ENCODE measurements around the gene TRIM32.

The TRIM32 gene

DNA sequence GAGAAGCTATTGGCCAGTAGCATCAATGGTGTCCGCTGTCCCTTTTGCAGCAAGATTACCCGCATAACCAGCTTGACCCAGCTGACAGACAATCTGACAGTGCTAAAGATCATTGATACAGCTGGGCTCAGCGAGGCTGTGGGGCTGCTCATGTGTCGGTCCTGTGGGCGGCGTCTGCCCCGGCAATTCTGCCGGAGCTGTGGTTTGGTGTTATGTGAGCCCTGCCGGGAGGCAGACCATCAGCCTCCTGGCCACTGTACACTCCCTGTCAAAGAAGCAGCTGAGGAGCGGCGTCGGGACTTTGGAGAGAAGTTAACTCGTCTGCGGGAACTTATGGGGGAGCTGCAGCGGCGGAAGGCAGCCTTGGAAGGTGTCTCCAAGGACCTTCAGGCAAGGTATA is 10.8 kb downstream of the TRIM32 start:
- Mint-ChIP-seq H3K27ac (no peak overlapping the region), H3K27me3 (ENCODE audit: low read depth) (no peaks in the 10 kb centered on the region), H3K4me3 (no peak overlapping the region), H3K4me1 (peaks cover 20% of the 10 kb centered on the region), H3K9me3 (peaks cover 2% of the 10 kb centered on the region), H3K36me3 (ENCODE audit: low read depth) (peaks cover 67% of the 10 kb centered on the region)
- TF ChIP-seq, protein P1, sequence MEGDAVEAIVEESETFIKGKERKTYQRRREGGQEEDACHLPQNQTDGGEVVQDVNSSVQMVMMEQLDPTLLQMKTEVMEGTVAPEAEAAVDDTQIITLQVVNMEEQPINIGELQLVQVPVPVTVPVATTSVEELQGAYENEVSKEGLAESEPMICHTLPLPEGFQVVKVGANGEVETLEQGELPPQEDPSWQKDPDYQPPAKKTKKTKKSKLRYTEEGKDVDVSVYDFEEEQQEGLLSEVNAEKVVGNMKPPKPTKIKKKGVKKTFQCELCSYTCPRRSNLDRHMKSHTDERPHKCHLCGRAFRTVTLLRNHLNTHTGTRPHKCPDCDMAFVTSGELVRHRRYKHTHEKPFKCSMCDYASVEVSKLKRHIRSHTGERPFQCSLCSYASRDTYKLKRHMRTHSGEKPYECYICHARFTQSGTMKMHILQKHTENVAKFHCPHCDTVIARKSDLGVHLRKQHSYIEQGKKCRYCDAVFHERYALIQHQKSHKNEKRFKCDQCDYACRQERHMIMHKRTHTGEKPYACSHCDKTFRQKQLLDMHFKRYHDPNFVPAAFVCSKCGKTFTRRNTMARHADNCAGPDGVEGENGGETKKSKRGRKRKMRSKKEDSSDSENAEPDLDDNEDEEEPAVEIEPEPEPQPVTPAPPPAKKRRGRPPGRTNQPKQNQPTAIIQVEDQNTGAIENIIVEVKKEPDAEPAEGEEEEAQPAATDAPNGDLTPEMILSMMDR (IDR thresholded peaks at IDR 0.05; ENCODE audit: unreplicated experiment in 3 of 3): no peak

DNA sequence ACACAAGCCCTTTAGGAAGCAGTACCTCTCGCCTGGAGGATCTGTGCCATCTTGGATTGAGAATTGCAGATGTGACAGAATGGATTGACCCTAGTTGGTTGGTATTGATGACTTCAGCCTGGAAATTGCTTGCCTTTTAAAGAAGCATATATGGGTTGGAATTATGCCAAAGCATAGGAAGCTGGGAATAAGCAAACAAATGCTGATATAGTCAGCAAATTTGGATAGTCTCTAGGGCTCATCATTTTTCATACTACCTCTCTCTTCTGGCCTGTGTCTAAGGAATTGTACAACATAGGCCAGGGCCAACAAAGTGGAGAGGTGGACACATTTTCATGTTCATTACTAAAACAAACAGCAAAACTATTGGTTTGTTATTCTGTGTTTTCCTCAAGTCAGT is 13.2 kb downstream of the TRIM32 start:
- Mint-ChIP-seq H3K27ac (no peak overlapping the region), H3K27me3 (ENCODE audit: low read depth) (no peaks in the 10 kb centered on the region), H3K36me3 (ENCODE audit: low read depth) (peaks cover 67% of the 10 kb centered on the region), H3K4me3 (no peak overlapping the region), H3K9me3 (peaks cover 2% of the 10 kb centered on the region), H3K4me1 (peaks cover 9% of the 10 kb centered on the region)
- TF ChIP-seq, protein P1 (IDR thresholded peaks at IDR 0.05; ENCODE audit: unreplicated experiment in 3 of 3): no peak

DNA sequence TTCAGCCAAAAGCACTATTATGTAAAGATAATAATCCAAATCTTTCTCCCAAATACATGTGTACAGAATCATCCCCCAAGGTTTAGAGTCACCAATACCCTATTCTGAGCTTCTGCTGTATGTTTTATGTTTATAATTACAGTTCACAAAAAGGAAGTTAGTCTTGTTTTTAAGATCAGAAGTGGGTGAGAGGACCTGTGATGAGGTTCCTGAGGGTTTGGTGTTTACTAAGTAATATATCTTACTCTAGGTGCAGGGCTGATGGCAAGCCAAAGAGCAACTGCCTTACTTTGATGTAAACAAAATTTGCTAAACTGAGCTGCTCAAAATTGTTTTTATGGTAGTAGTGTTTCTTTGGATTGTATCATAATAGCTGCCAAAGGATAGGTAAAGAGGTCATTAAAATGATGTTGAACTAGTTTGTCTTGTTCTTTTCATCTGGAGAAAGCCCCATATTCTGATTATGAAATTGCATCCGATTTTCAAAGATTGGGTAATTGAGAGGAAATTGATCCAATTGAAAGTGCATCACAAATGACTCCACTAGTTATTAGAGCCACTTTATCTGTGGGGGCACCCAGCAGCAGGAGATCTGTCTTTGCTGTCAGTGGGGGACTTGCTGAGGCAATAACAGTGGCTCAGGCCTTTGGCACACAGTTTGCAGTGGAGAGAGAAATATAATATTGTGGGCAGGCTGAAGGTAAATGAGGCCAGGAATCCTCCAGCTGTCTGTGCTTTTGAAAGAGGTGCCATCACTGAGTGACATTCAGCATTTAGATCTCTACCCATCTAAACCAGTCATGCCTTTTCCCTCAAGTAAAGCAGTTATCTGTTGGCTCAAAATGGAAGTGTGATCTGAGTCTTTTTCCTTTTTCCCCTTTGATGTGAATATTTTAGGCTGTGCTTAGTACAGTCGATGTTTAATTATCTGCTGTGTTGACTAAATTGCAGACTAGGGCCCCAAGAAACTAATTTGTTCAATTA is 14.1 kb downstream of the TRIM32 start:
- Mint-ChIP-seq H3K27ac (no peak overlapping the region), H3K27me3 (ENCODE audit: low read depth) (no peaks in the 10 kb centered on the region), H3K36me3 (ENCODE audit: low read depth) (peaks cover 63% of the 10 kb centered on the region), H3K4me3 (no peak overlapping the region), H3K9me3 (peaks cover 2% of the 10 kb centered on the region), H3K4me1 (peaks cover under 1% of the 10 kb centered on the region)
- TF ChIP-seq, protein P1 (IDR thresholded peaks at IDR 0.05; ENCODE audit: unreplicated experiment in 3 of 3): no peak

DNA sequence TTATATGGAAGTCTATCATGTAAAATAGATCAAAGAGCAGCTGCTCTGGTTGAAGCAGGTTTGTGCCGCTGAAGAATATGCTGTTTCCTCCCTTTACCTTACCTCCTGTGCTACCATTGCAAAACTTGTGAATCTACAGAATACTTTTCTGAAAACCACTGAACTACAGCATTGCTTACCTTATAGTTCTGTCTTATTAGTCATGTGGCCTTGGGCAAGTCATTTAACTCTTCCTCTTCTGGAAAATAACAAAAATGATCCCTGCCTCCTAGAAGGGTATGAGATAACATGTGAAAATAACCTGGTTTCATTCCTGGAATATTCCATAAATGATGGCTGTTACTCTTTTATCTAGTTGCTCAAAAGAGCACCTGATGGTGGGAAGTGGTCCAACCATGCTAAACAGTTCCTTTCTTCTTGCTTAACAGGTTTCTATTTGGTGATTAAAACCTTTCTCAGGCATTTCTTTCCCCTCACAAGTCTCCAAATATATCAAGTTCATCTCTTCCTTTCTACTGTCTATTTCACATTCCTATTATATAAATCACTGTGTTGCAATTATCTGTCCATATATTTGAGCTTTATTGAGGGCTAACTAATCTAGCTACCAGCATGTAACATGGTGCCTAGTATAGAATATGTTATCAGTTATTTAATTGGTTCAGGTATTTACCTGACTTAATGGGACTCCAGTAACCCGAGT is 15.0 kb downstream of the TRIM32 start:
- Mint-ChIP-seq H3K36me3 (ENCODE audit: low read depth) (peaks cover 62% of the 10 kb centered on the region), H3K4me3 (no peak overlapping the region), H3K27me3 (ENCODE audit: low read depth) (no peaks in the 10 kb centered on the region), H3K4me1 (no peaks in the 10 kb centered on the region), H3K9me3 (peaks cover 2% of the 10 kb centered on the region), H3K27ac (no peak overlapping the region)
- TF ChIP-seq, protein P1 (IDR thresholded peaks at IDR 0.05; ENCODE audit: unreplicated experiment in 3 of 3): no peak

DNA sequence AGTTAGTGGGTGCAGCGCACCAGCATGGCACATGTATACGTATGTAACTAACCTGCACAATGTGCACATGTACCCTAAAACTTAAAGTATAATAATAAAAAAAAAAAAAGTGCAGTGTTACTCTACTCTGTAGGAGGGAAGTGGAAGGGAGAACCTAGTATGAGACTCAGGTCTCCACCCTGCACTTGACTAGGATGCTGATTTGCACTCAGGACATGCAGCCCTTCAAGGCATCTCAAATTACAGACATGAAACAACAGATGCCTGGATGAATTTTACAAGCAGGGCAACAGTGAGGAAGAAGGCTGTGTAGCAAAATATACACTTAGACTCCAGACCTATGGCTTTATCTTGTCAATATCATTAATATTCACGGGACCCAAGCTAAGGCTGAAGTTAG is 16.5 kb downstream of the TRIM32 start:
- Mint-ChIP-seq H3K27ac (no peak overlapping the region), H3K36me3 (ENCODE audit: low read depth) (peaks cover 47% of the 10 kb centered on the region), H3K27me3 (ENCODE audit: low read depth) (no peaks in the 10 kb centered on the region), H3K9me3 (peaks cover 2% of the 10 kb centered on the region), H3K4me3 (no peak overlapping the region), H3K4me1 (no peaks in the 10 kb centered on the region)
- TF ChIP-seq, protein P1 (IDR thresholded peaks at IDR 0.05; ENCODE audit: unreplicated experiment in 3 of 3): no peak

All from nephron (organoid).